Body of pancreas (tissue), 4 donors: Measurements from ENCODE around the gene REV3L. TPM values are rescaled to one million over a fixed set of nuclear protein-coding genes. Genes with fewer than 3 reads are reported as not detected.

Source experiments
- ATAC-seq: fragments of 150-250 bp; one replicate; pipeline ENCODE4 v1.9.1; 2016
- DNase-seq, 4 donors: peaks; one replicate each; pipeline ENCODE4 v3.0.0-alpha.2; 2019
- H3K27ac ChIP-seq, 4 donors: fragments of 200-600 bp; sonication (generic); 1 replicate in 3 of 4; 2 replicates in 1 of 4; pipeline versions ENCODE4 v1.5.1 to v1.6.1; 2016 to 2019; ENCODE audit warnings: mild to moderate bottlenecking in 1 of 4, mixed read lengths in 1 of 4, moderate library complexity in 1 of 4
- H3K27me3 ChIP-seq, 2 donors: fragments of 200-600 bp; sonication (generic); one replicate each; pipeline ENCODE4 v1.6.0; 2016; ENCODE audit warnings: mild to moderate bottlenecking in 1 of 2
- H3K36me3 ChIP-seq, 2 donors: fragments of 200-600 bp; sonication (generic); replicated peaks in 1 of 2; 2 replicates each; pipeline ENCODE4 v1.5.1; 2016; ENCODE audit warnings: low read depth in 2 of 2; ENCODE audit not compliant: insufficient read depth in 1 of 2
- H3K4me1 ChIP-seq: fragments of 200-600 bp; sonication (generic); one replicate; pipeline ENCODE4 v1.6.0; 2016
- H3K4me3 ChIP-seq, 2 donors: fragments of 200-600 bp; sonication (generic); 1 replicate in 1 of 2; 2 replicates in 1 of 2; pipeline ENCODE4 v1.5.1; 2016 to 2019
- H3K9me3 ChIP-seq, 3 donors: fragments of 200-600 bp; sonication (generic); 1 replicate in 2 of 3; 2 replicates in 1 of 3; pipeline ENCODE4 v1.5.1; 2016
- POLR2A ChIP-seq, 3 donors: fragments of 450-650 bp; IDR thresholded peaks; one replicate each; pipeline ENCODE4 v1.6.1; 2016; ENCODE audit warnings: antibody characterized with exemption in 3 of 3, mild to moderate bottlenecking in 2 of 3
- WGBS, 2 donors: methylation state at CpG; one replicate each; pipeline ENCODE4 v1.1.5; 2017; 5-methylcytosine and 5-hydroxymethylcytosine counted together
- intact Hi-C: fragments of 100-400 bp; cut with DNase I; formaldehyde crosslinking; loops from one replicate; pipeline ENCODE4 v1.15.1; 2023
- total RNA-seq, 2 donors: library from RNA; depleted of rRNA; stranded (reverse); fragments of >200 nt; gene quantifications; one replicate each; pipeline ENCODE4 v1.1.0, GENCODE V29; 2016
- TF ChIP-seq, protein P1 (sequence below), 7 experiments: fragments of 450-650 bp in 4 of 7; fragments of 200-600 bp in 3 of 7; sonication (generic) in 3 of 7; IDR thresholded peaks; one replicate each; pipeline ENCODE4 v1.5.1; 2016 to 2019; ENCODE audit warnings: antibody characterized with exemption in 7 of 7

REV3L gene
- total RNA-seq, 2 donors from 2014 or later, result 28.3 to 29.7 TPM

DNA sequence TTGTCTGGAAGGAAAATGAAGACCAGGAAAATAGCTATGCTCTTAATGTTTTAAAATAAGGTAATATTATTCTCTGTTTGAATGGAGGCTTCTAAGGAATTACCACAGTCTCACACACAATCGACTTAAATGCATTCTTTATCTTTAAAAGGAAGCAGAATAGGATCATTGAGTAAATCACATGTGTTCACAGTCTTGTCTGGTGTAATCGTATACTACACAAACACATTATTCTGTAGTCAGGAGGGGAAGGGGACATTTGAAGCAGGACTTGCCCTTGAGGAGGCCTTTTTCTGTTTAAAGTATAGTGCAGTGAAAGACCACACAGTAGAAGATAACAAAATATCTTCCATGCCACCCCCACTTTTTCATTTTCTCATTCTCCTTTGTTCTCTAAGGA is 20.6 kb upstream of the REV3L start:
- 10 to 14% methylated on average over 2 of the region's 2 CpGs for WGBS, 2 donors
- intact Hi-C loops, result no loop called here
- no peaks in the 10 kb centered on the region for H3K9me3 ChIP-seq
- H3K36me3 ChIP-seq, result no peaks in the 10 kb centered on the region
- no peak for TF ChIP-seq POLR2A (IDR thresholded peaks at IDR 0.05)
- TF ChIP-seq, protein P1, sequence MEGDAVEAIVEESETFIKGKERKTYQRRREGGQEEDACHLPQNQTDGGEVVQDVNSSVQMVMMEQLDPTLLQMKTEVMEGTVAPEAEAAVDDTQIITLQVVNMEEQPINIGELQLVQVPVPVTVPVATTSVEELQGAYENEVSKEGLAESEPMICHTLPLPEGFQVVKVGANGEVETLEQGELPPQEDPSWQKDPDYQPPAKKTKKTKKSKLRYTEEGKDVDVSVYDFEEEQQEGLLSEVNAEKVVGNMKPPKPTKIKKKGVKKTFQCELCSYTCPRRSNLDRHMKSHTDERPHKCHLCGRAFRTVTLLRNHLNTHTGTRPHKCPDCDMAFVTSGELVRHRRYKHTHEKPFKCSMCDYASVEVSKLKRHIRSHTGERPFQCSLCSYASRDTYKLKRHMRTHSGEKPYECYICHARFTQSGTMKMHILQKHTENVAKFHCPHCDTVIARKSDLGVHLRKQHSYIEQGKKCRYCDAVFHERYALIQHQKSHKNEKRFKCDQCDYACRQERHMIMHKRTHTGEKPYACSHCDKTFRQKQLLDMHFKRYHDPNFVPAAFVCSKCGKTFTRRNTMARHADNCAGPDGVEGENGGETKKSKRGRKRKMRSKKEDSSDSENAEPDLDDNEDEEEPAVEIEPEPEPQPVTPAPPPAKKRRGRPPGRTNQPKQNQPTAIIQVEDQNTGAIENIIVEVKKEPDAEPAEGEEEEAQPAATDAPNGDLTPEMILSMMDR (IDR thresholded peaks at IDR 0.05), result no peak
- H3K4me1 ChIP-seq, result peaks cover 9% of the 10 kb centered on the region
- H3K27ac ChIP-seq, result no peak overlapping the region
- DNase-seq, result no peak
- no peak for ATAC-seq
- no peak overlapping the region for H3K4me3 ChIP-seq
- H3K27me3 ChIP-seq, result no peaks in the 10 kb centered on the region

DNA sequence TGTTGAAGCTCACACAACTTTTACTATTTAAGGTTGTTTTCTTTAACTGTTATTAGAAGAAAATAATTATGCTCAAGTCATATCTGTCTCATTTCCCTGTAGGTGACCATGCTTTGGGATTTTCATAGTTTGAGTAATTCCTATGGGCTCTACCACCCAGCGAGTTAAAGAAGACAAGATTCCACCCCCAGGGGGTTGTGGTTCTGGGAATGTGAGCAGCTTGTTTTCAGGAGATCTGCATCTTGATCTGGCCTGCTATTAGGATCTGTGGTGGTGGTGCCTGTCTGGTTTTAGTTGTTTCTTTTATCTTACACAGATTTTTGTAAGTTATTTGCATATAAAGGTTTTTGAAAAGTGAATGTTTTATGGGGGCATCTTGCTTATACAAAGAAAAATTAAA is 20.2 kb upstream of the REV3L start:
- Histone ChIP-seq H3K4me3 (no peak overlapping the region), H3K27me3 (no peaks in the 10 kb centered on the region), H3K4me1 (peaks cover 9% of the 10 kb centered on the region), H3K9me3 (no peaks in the 10 kb centered on the region), H3K27ac (no peak overlapping the region), H3K36me3 (no peaks in the 10 kb centered on the region)
- no peak for DNase-seq
- no peak for TF ChIP-seq POLR2A (IDR thresholded peaks at IDR 0.05)
- TF ChIP-seq, protein P1 (IDR thresholded peaks at IDR 0.05), result no peak
- ATAC-seq, result no peak
- WGBS, 2 donors, result 40 to 52% methylated on average over 1 of the region's 1 CpG
- intact Hi-C loops, result no loop called here

DNA sequence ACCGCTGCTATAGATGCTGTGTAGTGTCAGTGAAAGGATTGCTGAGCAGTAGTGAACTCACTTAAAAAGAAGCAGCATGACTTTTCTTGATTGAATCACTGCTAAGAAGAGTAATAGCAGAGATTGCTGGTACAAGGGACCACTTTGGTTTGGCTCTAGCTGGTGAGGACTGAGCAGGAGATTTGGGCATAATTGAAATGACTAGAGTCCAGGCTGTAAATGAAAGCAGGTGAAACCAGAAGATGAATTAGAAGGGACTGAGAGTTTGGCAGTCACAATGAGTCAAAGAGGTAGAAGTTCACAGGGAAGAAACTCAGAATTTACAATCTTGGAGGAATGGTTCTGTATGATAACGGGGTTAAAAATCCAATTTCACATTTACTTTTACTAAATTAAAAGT is 19.1 kb upstream of the REV3L start:
- Histone ChIP-seq H3K9me3 (no peaks in the 10 kb centered on the region), H3K4me1 (peaks cover 9% of the 10 kb centered on the region), H3K4me3 (no peak overlapping the region), H3K27me3 (no peaks in the 10 kb centered on the region), H3K27ac (no peak overlapping the region), H3K36me3 (no peaks in the 10 kb centered on the region)
- TF ChIP-seq POLR2A (IDR thresholded peaks at IDR 0.05), result no peak
- ATAC-seq (no peak), DNase-seq (no peak)
- 88 to 97% methylated on average over 2 of the region's 2 CpGs for WGBS, 2 donors
- intact Hi-C loops, result no loop called here

DNA sequence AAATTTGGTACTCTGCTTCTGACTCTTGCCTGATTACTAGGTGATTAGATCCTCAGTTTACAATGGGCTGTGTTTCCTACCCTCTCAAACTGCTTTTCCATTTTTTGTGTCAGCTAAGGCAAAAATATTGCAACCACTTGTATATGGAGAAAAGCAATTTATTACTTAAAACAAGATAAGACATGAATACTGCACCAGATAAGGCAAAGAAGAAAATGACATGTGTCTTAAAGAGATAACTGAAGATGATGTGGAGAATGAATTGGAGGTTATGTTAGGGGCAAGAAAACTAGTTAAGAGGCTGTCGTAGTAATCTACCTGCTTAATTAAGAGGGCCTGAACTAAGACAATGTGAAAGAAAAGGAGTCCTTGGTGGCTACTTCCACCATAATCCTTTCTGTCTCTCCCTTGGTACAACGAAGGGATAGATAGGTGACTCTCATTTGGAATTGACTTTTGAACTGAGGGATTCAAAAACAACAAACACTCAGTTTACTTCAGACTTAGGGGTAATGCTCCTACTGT is 16.3 kb upstream of the REV3L start:
- Histone ChIP-seq H3K27me3 (no peaks in the 10 kb centered on the region), H3K4me1 (peaks cover 9% of the 10 kb centered on the region), H3K27ac (no peak overlapping the region), H3K36me3 (no peaks in the 10 kb centered on the region), H3K9me3 (no peaks in the 10 kb centered on the region), H3K4me3 (no peak overlapping the region)
- ATAC-seq (no peak), DNase-seq (no peak)
- TF ChIP-seq, protein P1 (IDR thresholded peaks at IDR 0.05), result no peak
- no peak for TF ChIP-seq POLR2A (IDR thresholded peaks at IDR 0.05)
- WGBS, 2 donors, result 73 to 91% methylated on average over 2 of the region's 2 CpGs
- intact Hi-C loops, result no loop called here

DNA sequence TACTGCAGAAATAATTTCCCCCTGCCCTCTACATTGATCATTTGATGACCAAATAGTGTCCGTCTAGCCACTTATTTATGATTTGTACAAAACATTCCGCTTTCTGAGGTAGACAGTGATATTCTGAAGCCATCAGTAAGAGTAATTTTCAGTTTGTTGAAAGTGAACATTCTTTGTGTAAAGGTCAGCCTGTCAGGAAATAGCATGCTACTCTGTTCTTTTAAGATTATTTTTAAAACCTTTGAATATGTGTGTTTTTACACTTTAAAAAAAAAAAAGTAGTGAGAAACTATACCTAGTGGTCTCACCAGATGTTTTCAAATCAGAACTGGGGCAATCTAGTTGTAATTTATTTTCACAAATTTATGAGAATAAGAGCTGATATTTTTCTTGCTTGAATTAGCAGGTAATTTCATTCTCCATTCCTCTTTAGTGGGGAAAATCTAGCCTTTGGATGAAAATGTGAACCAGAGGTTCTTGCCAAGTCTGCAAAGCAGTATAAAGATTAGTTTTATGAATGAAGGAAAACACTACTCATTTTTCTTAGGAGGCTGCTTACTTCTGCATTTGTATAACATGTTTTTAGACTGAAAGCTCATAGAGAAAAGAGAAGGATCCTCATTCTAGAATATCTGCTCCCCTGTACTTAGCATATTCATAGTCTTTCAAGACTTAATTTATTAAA is 12.1 kb upstream of the REV3L start:
- WGBS, 2 donors, result 90 to 98% methylated on average over 2 of the region's 2 CpGs
- ATAC-seq (no peak), DNase-seq (no peak)
- H3K27me3 ChIP-seq, result no peaks in the 10 kb centered on the region
- intact Hi-C loops, result no loop called here
- no peaks in the 10 kb centered on the region for H3K36me3 ChIP-seq
- no peaks in the 10 kb centered on the region for H3K9me3 ChIP-seq
- TF ChIP-seq, protein P1 (IDR thresholded peaks at IDR 0.05), result no peak
- TF ChIP-seq POLR2A (IDR thresholded peaks at IDR 0.05), result no peak
- no peaks in the 10 kb centered on the region for H3K4me1 ChIP-seq
- no peak overlapping the region for H3K4me3 ChIP-seq
- no peak overlapping the region for H3K27ac ChIP-seq
